Right ventricle myocardium superior (tissue), 1 donor: ENCODE measurements around the gene FLVCR2. TPM values are rescaled to one million over a fixed set of nuclear protein-coding genes. Genes with fewer than 3 reads are reported as not detected.
"Not testable (repeated sequence)": the region's sequence is repeated elsewhere in the genome, so short reads cannot be mapped to it uniquely, and the experiment has no call there.

Source experiments
- ATAC-seq: fragments of 200-7000 bp; cut with Tn5 transposase; one replicate; pipeline ENCODE4 v1.9.1; 2020; ENCODE audit warnings: mild to moderate bottlenecking; ENCODE audit not compliant: poor library complexity
- DNase-seq: peaks from one replicate; pipeline ENCODE4 v3.0.0-alpha.2; 2020
- intact Hi-C: fragments of 100-400 bp; cut with DNase I; formaldehyde crosslinking; loops from one replicate; pipeline ENCODE4 v1.11.2; 2022
- total RNA-seq: library from RNA; stranded (reverse); fragmentation: NEBNext Ultra II Directional; extraction: Animal tissue kit (Norgen Biotek cat#: 25700); gene quantifications from one replicate; pipeline ENCODE4 v1.2.1, GENCODE V29; 2021
- donor health status: DM: no; HTN: yes; CAD: no; lungs with severe emphysema.

Gene FLVCR2
- total RNA-seq, 1 donor from 2014 or later, result 2.1 TPM

DNA sequence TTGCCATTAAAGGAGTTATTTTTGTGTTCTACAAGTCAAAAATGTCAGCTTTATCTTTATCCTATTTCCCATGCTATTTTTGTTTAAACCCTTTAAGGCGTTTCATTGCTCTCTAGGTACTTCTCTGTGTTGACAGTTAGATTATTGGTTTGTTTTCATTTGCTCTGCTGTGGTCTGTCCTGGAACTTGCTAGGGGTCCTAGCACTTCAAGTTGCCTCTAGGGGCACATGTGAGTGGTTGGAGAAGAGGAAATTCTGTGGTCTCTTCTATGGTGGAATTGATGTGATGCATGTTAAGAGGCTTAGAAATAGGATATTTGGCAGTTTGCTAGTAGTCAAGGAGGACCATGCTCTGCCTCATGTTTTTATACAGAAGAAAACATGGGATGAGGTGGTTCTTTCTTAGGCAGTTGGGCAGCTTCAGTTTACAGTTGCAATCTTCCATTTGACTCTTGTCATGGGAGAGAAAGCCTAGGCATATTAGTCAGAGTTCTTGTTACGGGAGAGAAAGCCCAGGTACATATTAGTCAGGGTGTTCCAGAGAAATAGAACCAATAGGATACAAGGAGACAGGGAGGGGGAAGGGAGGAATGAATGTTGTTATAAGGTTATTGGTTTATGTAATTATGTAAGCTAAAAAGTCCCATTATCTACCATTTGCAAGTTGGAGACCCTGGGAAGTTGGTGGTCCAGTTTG lies 97.0 kb downstream of the FLVCR2 start:
- DNase-seq, result no peak

DNA sequence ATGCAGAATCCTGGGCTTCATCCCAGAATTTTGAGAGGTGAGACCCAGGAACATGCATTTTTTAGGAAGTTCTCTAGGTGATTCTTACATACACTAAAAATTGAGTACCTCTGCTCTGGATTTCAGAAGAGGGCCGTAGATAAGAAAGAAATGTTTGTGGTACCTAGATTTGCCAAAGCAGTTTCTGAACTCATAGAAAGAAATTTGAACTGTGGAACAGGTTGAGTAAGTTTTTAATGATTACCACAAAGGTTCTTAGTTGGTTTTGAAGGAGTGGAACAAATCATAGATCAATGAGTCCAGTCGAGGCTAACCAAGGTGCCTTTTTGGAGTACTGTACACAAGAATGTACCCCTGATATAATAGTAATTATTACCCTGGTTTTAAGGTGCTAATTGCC lies 107.5 kb downstream of the FLVCR2 start:
- no peak for DNase-seq
- intact Hi-C loops, result no loop called here
- ATAC-seq, result no peak

More for the DNA sequence above, 97.0 kb downstream of the FLVCR2 start:
- ATAC-seq, result no peak
- intact Hi-C loops, result no loop called here

DNA sequence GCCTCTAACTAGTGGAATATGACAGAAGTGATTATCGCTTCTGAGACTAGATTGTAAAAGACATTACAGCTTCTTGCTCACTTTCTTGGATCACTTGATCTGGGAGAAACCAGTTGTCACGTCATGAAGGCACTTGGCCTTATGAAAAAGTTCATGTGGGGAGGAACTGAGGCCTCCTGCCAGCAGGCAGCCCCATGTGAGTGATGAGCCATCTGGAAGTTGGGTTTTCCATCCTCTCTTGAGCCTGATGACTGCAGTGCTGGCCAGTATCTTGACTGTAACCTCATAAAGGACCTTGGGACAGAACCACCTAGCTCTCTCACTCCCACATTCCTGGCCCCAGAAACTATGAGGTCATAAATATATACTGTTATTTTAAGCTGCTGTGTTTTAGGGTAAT lies 110.6 kb downstream of the FLVCR2 start:
- DNase-seq, result peak; percentile 64
- ATAC-seq, result peak; percentile 71
- intact Hi-C loops, result no loop called here

DNA sequence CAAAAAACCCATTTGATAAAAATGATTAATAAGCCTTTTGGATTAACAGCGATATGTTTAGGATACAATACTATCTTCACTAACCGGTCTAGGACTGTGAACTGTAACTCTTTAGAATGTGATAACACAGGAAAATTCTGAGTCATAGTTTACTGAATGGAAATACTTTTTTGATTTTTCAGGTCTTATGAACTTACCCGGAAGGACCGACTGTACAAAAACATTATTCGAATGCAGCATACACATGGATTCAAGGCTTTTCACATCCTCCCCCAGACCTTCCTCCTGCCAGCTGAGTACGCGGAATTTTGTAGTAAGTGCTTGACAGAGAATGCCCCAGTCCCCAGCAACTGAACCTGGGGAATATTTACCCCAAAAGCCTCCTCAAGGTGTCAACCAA lies 111.6 kb downstream of the FLVCR2 start:
- no peak for ATAC-seq
- no peak for DNase-seq
- intact Hi-C loops, result no loop called here

DNA sequence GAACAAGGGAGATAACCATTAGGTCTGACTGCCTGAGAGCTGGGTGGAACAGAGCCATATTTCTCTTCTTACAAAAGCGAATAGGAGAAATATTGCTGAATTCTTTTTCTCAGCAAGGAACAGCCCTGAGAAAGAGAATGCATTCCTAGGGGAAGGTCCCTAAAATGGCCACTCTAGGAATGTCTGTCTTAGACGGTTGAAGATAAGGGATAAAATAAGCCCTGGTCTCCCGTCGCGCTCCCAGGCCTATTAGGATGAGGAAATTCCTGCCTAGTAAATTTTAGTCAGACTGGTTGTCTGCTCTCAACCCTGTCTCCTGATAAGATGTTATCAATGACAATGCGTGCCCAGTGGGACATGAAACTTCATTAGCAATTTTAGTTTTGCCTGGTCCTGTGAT lies 116.6 kb downstream of the FLVCR2 start:
- intact Hi-C loops, ATAC-seq: not testable (repeated sequence)

DNA sequence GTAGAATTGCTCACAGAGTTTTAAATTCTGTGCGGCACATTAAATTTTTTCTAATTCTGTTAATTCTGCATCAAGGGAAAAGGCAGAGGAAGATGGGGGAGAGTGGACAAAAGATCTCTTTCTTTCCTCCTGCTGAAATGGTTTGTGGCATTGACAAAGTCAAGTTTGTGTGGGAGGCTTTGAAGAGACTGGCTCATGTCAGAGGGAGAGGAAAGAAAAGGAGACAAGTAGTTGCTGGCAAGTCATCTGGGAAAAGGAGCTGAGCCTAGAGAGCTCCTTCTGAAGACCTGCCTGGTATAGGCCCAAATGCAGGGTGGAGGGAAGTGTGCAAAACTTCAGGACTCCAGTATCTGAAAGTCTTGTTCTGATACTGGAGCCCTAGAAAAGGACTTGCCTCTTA lies 119.0 kb downstream of the FLVCR2 start:
- DNase-seq (no peak), ATAC-seq (no peak)
- intact Hi-C loops, result no loop called here

More for the DNA sequence above, 116.6 kb downstream of the FLVCR2 start:
- DNase-seq, result not testable (repeated sequence)

Other genes with a start within 250 kb of the FLVCR2 start
- gene JDP2, start 150.6 kb upstream of the FLVCR2 start, total RNA-seq, result 22.1 TPM
- gene BATF, start 56.2 kb upstream of the FLVCR2 start, total RNA-seq, result 0.62 TPM
- 5.9 TPM for gene ERG28, start 82.3 kb downstream of the FLVCR2 start, total RNA-seq
- 15.1 TPM for gene TTLL5, start 82.6 kb downstream of the FLVCR2 start, total RNA-seq